Stimulated activated CD4-positive, alpha-beta T cell treated with anti-CD3 and anti-CD28 coated beads, Interleukin-2, amount 100 ng/mL, for 48 hours (primary cell): Measurements from ENCODE around the gene WBP2NL.

Experiments used
- DNase-seq, 2 donors: peaks; one replicate each; pipeline ENCODE4 v3.0.0-alpha.2; 2020

The WBP2NL gene

DNA sequence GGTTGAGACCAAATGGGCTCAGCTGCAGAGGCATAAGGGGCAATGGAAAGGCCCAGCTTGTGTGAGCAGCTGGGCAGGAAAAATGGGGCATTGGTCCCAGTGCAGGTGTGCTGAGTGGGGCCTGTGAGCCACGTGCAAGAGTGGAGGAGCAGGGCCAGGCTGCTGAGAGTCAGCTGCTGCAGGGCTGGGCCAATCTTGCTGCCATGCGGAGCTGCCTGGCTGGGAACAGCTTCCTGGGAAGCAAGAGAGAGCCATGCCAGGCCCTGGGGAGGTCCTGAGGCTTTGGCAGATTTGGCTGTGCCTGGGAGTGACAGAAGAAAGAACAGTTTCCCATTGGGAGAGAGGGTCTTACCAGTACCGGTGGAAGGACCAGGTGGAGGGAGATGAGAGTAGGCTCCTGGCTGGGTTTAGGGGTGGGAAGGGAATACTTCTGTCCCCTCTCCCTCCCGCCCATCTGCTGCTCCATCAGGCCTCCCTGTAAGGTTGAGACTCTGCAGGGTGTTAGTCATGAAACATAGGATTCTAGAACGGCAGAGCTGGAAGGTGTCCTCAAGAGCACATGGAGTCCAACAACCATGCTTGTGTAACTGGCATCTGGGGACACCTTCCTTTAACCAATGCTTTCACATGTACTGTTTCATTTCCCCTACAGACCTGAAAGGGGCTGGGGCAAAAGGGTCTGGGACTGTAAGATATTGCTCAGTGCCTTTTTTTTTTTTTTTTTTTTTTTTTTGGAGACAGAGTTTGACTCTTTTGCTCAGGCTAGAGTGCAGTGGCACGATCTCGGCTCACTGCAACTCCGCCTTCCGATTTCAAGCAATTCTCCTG, 19.0 kb upstream of the WBP2NL start:
- no peak for DNase-seq

DNA sequence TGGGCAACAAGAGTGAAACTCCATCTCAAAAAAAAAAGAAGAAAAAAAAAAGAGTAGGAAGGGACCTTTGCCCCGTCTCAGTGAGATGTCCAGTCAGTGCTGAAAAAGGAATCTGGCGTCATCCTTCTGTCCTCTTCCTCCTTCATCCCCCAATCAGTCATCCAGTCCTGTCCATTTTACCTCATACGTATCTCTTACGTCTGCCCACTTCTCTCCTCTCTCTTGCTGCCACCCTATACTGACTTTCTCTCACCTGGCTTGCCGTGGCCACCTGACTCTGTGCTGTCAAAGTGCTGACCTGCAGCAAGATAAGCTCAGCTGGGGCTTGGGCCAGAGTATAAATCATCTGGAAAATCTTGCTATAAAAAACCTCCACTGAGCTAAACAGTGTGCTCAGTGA, 15.7 kb upstream of the WBP2NL start:
- DNase-seq: no peak

- DNase-seq: no peak
Observed at GRCh38 chr22:41983513-41984405, 14.8 kb upstream of the WBP2NL start.

DNA sequence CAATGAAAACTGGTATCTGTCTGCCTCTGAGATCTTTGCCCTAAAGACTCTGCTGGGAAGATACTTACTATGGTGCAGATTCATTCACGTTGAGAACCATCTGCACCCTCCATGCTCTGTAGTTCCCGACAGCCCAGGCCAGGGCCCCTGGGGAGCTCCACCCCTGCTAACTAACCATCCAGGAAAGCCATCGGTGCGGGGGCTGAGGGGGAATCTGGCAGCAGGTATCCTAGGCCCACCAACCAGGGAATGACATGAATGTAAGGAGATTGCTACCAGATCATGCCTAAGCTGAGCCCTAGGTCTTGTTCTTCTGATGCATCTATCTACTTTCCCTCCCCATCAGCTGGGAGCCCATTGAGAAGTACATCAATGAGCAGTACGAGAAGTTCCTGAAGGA, 11.3 kb upstream of the WBP2NL start:
- DNase-seq: no peak

DNA sequence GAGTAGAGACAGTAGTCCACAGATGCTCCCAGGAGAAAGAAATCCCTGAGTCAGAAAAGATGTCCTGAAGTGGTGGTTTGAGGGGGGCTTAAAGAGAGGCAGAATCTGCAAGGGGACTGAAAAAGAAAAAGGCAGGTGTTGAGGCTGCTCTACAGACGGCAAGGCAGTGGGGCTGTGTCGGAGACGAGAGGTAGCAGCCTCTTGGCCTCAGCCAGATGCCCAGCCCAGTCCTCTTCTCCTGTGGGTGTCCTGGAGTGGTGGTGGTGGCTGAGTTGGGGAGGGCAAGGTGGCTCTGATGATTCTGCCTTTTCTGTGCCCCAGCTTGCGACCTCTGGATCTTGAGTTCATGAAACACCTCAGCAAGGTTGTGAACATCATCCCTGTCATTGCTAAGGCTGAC, 9.3 kb upstream of the WBP2NL start:
- no peak for DNase-seq

DNA sequence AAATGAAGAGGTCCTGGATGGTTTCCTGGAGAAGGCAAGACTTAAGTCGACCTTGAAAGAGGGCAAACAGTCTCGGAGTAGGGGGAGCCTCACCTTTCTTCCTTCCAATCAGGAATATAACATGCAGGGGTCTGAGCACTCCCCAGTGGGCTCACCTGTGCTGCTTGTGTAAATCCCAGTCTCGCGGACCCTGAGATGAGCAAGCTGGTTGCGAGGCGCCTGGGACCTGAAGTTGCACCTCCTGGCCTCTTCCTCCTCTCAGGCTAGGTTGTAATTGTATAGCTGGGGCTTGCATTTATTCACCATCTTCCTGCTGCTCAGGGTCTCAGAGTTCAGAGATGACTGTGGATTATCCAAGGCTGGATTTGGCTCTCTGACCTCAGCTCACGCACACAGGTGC, 7.5 kb upstream of the WBP2NL start:
- DNase-seq: no peak

DNA sequence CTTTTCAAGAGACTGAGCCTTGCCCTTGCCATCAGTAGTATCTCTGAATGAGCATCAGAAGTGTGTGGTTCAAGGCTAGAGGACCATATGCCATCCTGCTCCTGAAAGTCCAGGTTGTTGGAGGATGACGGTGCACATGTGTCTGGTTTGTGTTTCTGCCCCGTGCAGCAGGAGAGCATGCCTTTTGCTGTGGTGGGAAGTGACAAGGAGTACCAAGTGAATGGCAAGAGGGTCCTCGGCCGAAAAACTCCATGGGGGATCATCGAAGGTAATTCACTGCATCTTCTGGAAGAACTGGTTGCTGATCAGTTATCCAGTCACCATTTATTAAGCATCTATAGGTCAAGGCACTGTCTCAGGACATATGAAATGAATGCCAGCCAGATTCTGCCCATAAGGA, 6.1 kb upstream of the WBP2NL start:
- DNase-seq: no peak

DNA sequence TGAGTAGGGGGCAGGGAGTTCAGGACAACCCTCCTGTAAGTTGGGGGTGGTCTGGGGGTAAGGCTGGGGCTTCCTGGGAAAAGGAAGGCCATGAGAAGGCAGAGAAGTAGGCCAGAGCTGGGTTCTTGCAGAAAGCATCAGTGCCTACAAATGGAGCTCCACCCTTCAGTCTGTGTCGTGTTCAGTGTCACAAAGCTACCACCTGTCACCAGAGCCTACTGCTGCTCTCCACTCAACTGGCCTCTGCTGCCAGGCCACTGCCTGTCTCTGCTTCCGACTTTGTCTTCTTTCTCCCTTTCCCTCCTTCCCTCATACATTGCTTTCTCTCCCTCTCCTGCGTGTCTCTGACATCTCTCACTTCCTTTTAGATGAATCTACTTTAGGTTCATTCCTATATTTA, 3.4 kb upstream of the WBP2NL start:
- no peak for DNase-seq

DNA sequence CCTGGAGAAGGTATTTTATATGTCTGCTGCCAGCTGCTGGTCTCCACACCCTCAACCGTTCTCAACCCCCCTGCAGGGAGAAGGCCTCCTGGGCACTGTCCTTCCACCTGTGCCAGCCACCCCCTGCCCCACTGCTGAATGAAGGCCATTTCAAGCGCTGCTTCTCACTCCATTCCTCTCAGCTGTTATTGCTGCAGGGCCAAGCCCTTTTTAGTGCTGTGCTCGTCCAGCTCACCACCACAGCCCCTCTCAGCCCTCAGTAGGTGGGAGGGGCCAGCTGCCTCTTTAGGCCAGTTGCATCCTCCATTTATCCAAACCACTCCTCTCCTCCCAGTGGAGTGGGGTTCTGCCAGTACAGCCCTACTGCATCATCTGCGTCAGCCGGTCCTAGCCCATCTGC, 1.8 kb upstream of the WBP2NL start:
- no peak for DNase-seq

GRCh38 chr22:42000466-42000865, 1.9 kb downstream of the WBP2NL start:
- DNase-seq: no peak

DNA sequence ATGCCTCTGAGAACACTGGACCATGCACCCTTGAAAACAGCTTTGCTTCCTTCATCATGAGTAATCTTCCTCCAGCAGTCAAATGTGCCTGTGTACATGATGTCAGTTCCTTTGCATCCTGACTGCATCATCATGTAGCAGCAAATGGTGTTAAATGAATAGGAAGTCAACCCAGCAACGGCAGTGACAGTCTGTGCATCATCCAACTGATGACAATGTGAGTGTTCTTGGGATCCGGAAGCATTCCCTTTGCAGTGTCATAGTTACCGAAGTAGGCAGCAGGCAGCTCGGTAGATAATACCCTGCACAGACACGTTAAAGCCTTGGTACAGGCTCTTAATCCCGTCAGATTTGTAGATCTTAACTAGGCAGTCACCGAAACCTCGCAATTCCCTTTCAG, 2.5 kb downstream of the WBP2NL start:
- DNase-seq: no peak

GRCh38 chr22:42001706-42002105, 3.1 kb downstream of the WBP2NL start:
- DNase-seq: no peak

- no peak for DNase-seq
Observed at GRCh38 chr22:42007922-42008321, 9.3 kb downstream of the WBP2NL start.

DNA sequence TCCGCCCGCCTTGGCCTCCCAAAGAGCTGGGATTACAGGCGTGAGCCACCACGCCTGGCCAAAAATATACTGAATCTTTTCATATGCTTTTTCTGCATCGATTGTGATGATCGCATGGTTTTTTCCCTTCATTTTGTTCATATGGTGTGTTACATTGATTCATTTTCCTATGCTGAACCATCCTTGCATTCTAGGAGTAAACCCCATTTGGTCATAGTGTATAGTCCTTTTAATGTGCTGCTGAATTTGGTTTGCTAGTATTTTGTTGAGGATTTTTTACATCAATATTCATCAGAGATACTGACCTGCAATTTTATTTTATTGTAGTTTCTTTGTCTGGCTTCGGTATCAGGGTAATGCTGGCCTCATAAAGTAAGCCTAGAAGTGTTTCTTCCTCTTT, 12.2 kb downstream of the WBP2NL start:
- no peak for DNase-seq

GRCh38 chr22:42013385-42013784, 14.8 kb downstream of the WBP2NL start:
- no peak for DNase-seq

GRCh38 chr22:42016111-42016510, 17.5 kb downstream of the WBP2NL start:
- no peak for DNase-seq

DNA sequence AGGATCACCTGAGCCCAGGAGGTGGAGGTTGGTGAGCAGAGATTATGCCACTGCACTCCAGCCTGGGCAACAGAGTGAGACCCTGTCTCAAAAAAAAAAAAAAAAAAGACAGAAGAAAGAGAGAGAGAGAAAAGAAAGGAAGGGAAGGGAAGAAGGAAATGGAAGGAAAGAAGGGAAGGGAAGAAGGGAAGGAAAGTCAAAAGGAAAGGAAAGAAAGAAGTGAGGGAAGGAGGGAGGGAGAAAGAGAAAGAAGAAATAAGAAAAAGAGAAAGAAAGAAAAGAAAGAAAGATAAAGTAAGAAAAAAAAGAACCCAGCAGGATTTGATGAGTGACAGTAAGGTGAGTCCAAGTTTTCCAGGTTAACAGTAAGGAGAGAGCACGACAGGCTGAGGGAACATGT, 19.6 kb downstream of the WBP2NL start:
- DNase-seq: no peak

DNA sequence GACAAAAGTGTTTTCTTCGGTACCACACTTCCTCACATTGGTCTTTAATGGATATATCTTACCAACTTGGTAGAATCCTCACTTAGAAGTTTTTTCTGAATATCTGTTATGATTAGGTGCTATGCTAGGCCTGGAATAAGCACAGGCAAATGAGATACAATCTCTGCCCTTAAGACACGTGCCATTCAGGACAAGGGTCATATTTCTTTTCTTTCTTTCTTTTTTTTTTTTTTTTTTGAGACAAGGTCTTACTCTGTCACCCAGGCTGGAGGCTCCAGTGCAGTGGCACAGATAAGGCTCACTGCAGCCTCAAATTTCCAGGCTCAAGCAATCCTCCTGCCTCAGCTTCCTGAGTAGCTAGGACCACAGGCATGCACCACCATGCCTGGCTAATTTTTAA, 23.0 kb downstream of the WBP2NL start:
- DNase-seq: no peak

DNA sequence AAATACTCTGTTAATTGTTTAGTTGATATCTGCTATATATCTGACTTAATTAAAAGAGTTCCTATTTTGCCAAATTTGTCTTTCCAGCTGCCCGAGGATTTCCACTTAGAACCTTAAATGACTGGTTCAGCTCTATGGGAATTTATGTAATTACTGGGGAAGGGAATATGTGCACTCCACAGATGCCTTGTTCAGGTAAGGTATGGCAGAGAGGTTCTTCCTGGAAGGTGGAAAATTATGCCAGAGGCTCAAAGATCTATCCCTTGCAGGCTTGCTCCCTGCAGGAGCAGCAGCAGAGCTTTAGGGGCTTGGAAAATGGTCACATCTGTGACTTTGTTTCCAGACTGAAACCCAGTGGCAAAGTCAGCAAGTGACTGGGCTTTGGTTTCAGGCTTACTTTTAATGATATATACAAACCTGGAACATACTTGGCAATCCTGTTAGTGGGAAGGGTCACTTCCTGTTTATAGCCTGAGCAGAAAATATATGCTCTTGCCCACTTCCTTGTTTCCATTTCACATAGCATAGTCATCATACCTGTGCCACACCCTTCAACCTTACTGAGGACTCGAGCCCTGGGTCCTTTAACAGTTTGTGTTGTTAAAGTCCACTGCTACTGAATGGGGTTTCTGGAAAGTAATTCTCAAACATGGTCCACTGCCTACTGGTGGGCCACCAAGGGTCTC, 23.7 kb downstream of the WBP2NL start:
- DNase-seq: no peak

GRCh38 chr22:42025421-42025820, 26.8 kb downstream of the WBP2NL start:
- DNase-seq: no peak

DNA sequence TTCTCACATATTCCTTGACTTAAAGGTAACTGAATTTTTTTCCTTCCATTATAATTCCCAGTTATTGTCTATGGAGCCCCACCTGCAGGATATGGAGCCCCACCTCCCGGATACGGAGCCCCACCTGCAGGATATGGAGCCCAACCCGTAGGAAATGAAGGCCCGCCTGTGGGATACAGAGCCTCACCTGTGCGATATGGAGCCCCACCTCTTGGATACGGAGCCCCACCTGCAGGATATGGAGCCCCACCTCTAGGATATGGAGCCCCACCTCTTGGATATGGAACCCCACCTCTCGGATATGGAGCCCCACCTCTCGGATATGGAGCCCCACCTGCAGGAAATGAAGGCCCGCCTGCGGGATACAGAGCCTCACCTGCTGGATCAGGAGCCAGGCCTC, 28.1 kb downstream of the WBP2NL start:
- no peak for DNase-seq

- no peak for DNase-seq
Observed at GRCh38 chr22:42033263-42034181, 34.9 kb downstream of the WBP2NL start.

DNA sequence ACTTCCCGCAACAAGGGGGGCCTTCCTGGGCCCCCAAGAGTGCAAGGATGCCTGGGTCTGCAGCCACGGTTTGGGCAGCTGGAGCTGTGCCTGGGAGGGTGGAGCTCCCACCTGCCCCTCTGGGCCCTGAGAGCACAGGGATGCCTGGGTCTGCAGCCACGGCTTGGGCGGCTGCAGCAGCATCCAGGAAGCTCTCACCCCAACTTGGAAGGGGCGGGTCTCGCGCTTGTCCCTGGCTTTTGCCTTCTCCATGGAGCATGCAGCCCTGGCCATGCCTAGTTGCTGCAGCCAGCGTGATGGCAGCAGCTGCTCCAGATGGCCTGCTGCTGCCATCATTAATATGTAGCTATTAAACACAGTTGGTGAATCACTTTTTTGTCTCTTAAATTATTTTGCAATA, 36.7 kb downstream of the WBP2NL start:
- no peak for DNase-seq
